AG04450 (cell line): Measurements from ENCODE around the gene GOLGA8J. TPM values are rescaled to one million over a fixed set of nuclear protein-coding genes. Genes with fewer than 3 reads are reported as not detected.

Experiments
- CTCF ChIA-PET: fragments of 300-600, 350-600 bp; formaldehyde crosslinking; extraction: SDS; loops from one replicate; lab custom pipeline; 2022; ENCODE audit warnings: antibody characterized with exemption, inconsistent platforms; lab: Charles Lee
- POLR2A ChIA-PET: fragments of 350-600 bp; formaldehyde crosslinking; extraction: SDS; loops from one replicate; lab custom pipeline; 2021; ENCODE audit warnings: antibody characterized with exemption, inconsistent platforms; lab: Yijun Ruan, JAX
- DNase-seq: peaks from one replicate; pipeline ENCODE4 v3.0.0-alpha.2; 2011; ENCODE audit warnings: low read depth, low spot score
- H3K27ac ChIP-seq: one replicate; pipeline ENCODE4 v1.5.1; 2012; ENCODE audit warnings: low read depth, low read length, control low read depth
- H3K27me3 ChIP-seq: one replicate; pipeline ENCODE4 v1.6.0; 2012; ENCODE audit warnings: low read length; ENCODE audit not compliant: control insufficient read depth, insufficient read depth
- H3K4me3 ChIP-seq: 2 replicates; pipeline ENCODE4 v1.5.1; 2011; ENCODE audit warnings: mild to moderate bottlenecking, low read depth, low read length, control low read depth
- H3K9me3 ChIP-seq: 2 replicates; pipeline ENCODE4 v1.5.1; 2012; ENCODE audit warnings: low read length; ENCODE audit not compliant: control insufficient read depth, insufficient read depth
- polyA plus RNA-seq: library from polyadenylated mRNA; depleted of rRNA; stranded (reverse); fragments of >200 nt; gene quantifications from 2 replicates; pipeline ENCODE4 v1.2.3, GENCODE V29; 2011
- TF ChIP-seq, protein P1 (sequence below): IDR thresholded peaks from 2 replicates; pipeline ENCODE4 v1.5.1; 2011; ENCODE audit warnings: low read depth, low read length, control low read depth, inconsistent platforms

The GOLGA8J gene
- polyA plus RNA-seq, 1 experiment: not detected

DNA sequence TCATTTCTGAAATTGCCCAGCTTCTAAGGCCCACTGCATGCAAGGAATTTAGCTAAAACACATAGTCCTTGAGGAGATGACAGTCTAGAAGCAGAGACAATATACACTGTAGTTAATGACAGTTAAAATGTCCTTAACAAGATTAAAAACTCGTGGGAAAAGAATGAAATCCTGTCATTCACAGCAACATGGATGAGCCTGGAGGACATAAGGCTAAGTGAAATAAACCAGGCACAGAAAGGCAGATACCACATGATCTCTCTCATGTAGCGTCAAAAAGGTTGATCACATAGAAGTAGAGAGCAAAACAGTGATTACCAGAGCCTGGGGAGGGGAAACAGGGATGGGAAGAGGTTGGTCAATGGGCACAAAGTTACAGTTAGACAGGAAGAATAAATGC is 36.3 kb upstream of the GOLGA8J start:
- no peak overlapping the region for H3K4me3 ChIP-seq
- no peak for DNase-seq
- ChIA-PET CTCF (interaction anchor here (2.9 kb wide), 1 partner anchor 29 kb away, joined by 13 read pairs; no protein-coding TSS in a partner anchor), POLR2A (no interaction called here)
- no peaks in the 10 kb centered on the region for H3K9me3 ChIP-seq
- H3K27me3 ChIP-seq: no peaks in the 10 kb centered on the region
- TF ChIP-seq, protein P1, sequence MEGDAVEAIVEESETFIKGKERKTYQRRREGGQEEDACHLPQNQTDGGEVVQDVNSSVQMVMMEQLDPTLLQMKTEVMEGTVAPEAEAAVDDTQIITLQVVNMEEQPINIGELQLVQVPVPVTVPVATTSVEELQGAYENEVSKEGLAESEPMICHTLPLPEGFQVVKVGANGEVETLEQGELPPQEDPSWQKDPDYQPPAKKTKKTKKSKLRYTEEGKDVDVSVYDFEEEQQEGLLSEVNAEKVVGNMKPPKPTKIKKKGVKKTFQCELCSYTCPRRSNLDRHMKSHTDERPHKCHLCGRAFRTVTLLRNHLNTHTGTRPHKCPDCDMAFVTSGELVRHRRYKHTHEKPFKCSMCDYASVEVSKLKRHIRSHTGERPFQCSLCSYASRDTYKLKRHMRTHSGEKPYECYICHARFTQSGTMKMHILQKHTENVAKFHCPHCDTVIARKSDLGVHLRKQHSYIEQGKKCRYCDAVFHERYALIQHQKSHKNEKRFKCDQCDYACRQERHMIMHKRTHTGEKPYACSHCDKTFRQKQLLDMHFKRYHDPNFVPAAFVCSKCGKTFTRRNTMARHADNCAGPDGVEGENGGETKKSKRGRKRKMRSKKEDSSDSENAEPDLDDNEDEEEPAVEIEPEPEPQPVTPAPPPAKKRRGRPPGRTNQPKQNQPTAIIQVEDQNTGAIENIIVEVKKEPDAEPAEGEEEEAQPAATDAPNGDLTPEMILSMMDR: no peak
- no peak overlapping the region for H3K27ac ChIP-seq

DNA sequence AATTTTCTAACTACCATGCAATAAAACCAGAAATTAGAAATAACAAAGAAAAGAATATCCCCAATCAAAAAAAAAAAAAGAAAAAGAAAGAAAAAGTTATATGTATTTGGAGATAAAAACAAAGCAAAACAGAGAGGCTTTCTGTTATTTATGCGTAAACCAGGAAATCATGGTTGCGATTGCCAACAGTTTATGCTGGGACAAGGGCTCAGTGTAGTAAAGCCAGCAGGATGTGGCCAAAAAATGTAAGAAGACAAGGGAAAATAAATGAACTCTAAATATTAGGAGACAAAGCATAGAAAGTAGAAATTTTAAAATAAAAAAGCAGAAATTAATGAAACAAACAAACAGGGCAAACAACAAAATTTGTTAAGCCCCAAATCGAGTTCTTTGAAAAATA is 27.2 kb upstream of the GOLGA8J start:
- no peaks in the 10 kb centered on the region for H3K27me3 ChIP-seq
- POLR2A ChIA-PET: no interaction called here
- H3K27ac ChIP-seq: no peak overlapping the region
- CTCF ChIA-PET: no interaction called here
- no peak overlapping the region for H3K4me3 ChIP-seq
- DNase-seq: no peak
- TF ChIP-seq, protein P1: no peak
- no peaks in the 10 kb centered on the region for H3K9me3 ChIP-seq

DNA sequence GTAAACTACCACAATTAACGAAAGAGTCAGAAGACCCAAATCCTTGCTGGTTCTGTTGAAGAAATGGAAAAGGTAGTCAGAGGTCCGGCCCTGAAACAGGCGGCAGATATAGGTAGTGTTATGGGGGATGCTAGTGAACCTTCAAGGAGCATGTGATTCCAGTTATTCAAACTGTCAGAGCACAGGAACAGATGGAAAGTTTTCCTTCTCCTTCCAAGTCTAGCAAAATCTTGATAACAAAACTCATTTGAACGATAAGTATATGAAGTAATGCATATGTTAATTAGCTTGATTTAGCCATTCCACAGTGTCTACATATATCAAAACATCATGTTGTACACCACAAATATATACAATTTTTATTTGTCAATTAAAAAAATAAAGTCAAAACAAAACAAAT is 26.6 kb upstream of the GOLGA8J start:
- Histone ChIP-seq H3K27ac (no peak overlapping the region), H3K9me3 (no peaks in the 10 kb centered on the region), H3K4me3 (no peak overlapping the region), H3K27me3 (no peaks in the 10 kb centered on the region)
- DNase-seq: no peak
- ChIA-PET CTCF (no interaction called here), POLR2A (no interaction called here)
- TF ChIP-seq, protein P1: no peak

DNA sequence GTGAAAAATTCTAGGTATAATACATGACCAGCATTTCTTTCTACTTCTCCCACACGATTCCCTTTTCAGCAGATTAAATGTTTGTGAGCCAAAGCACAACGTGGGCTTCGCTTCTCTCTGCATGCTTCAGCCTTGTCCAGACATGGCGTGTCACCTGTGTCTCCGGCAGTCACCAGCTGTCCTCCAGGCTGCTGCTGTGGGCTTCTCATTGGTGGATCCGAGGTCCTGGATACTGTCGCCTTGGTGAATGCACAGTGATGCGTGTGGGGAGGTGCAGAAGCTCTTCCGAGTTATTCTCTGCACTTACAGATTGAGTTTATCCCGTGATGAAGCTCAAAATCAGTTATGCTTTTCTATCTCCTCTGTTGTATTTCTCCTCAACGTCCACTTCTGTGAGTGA is 23.0 kb upstream of the GOLGA8J start:
- TF ChIP-seq, protein P1: no peak

DNA sequence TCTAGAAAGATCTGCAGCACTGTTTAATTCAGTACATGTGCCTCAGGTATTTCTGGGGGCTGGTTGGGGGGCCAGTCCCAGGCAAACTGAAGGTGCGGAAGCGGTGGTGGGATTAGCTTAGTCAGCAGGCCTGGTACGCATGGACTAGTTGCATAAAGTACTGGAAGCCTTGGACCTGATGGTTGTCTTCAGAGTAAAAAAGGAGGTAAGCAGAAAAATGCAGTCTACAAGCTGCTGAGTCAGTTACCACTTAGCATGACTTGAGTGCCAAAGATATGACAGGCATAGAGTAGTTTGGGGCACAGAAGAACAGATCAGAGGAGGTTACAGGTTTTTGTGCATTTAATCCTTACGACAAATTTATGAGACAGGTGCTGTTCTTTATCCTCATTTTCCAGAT is 19.9 kb upstream of the GOLGA8J start:
- POLR2A ChIA-PET: no interaction called here
- H3K4me3 ChIP-seq: no peak overlapping the region
- no peak for DNase-seq
- CTCF ChIA-PET: interaction anchor here (1.0 kb wide), 1 partner anchor 12 kb away, joined by 3 read pairs; no protein-coding TSS in a partner anchor
- H3K27ac ChIP-seq: no peak overlapping the region
- no peaks in the 10 kb centered on the region for H3K27me3 ChIP-seq
- no peaks in the 10 kb centered on the region for H3K9me3 ChIP-seq
- TF ChIP-seq, protein P1: no peak

More for the DNA sequence above, 23.0 kb upstream of the GOLGA8J start:
- ChIA-PET CTCF (interaction anchor here (1.6 kb wide), 1 partner anchor 16 kb away, joined by 5 read pairs; no protein-coding TSS in a partner anchor), POLR2A (no interaction called here)
- no peaks in the 10 kb centered on the region for H3K9me3 ChIP-seq
- no peak for DNase-seq
- H3K27ac ChIP-seq: no peak overlapping the region
- no peaks in the 10 kb centered on the region for H3K27me3 ChIP-seq
- H3K4me3 ChIP-seq: no peak overlapping the region
